Islet precursor cell (in vitro differentiated cells): ENCODE measurements around the gene NOSIP.
A peak's percentile ranks its signal among the peaks of the same experiment; 100 is the strongest.

Experiments used
- DNase-seq: peaks from one replicate; pipeline ENCODE4 v3.0.0-alpha.2; 2018

NOSIP gene

DNA sequence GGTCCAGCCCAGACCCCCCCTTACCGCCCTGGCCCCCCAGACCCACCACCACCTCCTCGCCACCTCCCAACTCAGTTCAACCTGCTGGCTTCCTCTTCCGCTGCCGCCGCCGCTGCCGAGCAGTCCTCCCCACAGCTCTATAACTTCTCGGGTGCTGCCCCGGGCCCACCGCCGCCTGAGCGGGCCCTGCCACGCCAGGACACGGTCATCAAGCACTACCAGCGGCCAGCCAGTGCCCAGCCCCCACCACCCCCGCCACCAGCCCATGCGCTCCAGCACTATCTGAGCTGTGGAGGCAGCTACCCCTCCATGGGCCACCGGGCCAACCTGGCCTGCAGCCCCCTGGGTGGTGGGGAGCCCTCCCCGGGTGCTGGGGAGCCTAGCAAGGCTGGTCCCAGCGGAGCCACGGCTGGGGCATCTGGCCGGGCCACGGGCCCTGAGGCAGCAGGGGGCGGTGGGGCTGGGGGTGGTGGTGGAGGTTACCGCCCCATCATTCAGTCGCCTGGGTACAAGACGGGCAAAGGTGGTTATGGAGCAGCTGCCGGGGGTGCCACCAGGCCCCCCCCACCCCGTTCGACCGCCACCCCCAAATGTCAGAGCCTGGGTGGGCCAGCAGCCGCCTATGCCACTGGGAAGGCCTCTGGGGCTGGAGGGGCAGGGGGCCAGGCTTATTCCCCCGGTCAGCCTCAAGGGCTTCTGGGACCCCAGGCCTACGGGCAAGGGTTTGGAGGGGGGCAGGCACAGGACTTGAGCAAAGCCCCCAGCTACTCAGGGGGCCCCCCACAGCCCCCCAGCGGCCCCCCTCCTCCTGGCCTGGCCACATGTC, 14.8 kb upstream of the NOSIP start:
- no peak for DNase-seq

DNA sequence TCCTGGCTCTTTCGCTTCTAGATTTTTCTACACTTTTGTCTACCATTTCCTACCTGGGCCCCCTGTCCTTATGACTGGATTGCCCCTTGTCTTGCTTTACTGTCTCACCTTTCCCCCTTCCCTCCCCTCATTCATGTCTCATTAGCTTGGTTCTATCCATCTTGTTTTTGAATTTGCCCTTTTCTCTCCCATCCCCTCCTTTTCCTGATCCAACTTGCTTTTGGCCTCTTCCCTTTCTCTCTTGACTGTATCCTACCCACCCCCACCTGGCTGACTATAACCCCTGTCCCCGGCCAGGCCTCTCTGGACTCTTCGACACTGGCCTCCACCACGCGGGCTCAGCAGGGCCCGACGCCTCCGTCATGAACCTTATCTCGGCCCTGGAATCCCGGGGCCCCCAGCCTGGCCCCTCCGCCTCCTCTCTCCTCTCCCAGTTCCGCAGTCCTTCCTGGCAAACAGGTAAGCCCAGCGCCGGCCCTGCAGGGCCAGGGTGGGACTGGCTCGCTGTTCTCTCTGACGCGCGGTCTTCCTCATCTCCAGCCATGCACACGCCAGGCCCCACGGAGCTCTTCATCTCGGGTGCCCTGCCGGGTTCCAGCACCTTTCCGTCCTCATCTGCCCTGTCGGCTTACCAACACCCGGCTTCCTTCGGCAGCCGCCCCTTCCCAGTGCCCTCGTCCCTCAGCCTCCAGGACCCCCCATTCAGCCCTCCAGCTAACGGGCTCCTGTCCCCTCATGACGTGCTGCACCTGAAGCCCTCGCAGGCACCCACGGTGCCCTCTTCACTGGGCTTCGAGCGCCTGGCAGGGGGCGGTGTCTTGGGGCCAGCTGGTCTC, 14.0 kb upstream of the NOSIP start:
- no peak for DNase-seq

DNA sequence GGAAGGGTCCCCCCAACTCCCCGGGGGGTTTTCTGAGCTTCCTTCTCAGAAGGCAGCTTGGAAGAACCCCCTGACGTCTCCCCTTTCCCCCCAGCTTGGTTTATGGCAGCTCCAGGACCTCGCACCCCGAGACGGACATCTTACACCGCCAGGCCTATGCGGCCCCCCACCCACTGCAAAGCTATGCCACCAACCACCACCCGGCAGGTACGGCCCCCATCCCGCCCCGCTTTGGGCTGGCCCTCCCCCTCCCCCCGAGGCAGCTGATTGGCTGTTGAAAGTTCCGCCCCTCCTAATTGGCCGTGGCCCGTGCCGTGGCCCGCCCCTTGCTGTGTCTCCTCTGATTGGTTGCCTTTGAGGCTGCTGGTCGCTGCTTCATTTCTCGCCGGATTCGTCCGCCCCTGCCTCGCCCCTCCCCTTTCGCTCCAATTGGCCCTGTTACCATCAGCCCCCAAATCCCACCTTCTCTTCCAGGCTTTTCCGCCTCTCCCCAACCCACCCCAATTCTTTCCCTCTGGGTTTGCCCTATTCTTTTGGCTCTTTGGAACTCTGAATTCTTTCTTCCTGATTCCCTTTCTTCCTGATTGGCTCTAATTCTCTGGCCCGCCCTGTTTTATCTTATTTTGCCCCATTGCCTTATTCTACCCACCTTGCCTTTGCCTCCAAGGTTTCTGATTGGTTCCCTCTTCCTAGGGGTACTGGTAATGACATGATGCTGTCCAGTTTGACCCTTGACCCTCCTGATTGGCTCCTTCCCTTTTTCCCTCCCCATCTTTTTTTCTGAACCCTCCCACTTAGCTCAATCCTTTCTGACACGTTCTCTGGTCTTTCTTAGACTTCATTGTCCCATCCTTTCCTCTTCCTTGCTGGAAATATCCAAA, 13.1 kb upstream of the NOSIP start:
- DNase-seq, result peak; percentile 97

DNA sequence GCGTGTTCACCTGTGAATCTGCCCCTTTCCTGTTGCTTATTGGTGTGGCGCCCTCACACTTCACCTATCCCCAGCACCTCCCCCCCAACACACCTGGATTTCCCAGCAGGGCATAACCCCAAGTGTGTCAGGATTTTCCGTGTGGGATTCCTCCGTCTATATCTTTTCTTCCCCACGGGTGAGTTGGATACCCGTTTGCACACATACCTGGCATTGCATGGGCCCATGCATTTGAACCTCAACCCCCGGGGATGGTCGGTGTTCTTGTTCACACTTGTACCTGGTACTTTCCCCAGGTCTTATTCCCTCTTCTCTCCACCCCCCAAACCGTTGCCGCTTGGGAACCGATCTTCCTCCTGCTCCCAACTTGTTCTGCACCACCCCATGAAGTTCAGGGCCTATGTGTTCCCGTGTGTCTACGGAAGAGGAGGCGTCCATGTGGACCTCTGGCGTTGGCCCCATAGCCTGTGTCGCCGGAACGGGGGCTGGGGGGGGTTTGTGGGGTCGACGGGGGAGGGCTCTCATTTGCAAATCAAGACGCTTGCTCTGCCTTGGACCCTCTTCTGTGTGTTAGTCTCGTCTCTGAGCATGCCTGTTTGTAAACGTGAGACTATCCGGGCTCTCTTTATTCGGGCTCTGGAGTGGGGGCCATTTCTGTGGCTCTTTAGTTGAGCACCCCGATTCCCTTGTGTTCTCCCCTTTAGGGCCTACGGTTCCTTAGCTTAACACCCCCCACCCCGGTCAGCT, 12.3 kb upstream of the NOSIP start:
- peak; percentile 69 for DNase-seq

DNA sequence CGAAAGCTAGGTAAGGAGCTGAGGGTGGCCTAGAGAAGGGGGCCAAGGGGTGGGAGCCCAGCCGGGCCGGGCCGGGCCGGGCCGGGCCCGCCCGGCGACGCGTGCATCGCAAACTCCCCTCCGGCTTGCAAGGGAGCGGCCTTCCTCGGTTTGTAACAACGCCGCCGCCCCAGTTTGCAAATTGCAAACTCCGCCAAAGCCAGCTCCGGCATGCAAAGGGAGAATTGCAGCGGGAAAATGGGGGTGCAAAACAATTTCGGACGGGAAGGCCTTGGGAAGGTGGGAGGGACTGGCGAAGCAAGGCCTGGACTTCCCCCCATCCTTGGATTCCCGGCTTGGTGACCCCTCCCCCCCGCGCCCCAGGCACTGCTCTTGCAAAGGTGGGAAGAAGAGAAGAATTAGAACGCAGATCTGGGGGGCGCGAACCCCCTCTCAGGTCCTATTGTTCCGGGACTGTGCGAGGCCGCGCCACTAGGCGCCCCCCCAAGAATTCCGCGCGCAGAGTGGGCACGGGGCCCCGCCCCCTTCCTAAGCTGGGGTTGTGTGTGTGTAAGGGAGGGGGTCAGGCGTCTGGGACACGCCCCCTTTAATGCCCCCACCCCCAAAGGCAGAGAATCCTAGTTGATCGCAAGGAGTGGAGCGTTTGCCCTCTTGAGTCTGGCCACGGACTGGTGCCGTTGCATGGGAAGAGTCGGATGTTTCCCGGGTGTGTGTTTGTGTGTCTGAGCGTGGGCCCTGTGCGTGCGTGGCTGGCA, 11.6 kb upstream of the NOSIP start:
- peak; percentile 73 for DNase-seq

DNA sequence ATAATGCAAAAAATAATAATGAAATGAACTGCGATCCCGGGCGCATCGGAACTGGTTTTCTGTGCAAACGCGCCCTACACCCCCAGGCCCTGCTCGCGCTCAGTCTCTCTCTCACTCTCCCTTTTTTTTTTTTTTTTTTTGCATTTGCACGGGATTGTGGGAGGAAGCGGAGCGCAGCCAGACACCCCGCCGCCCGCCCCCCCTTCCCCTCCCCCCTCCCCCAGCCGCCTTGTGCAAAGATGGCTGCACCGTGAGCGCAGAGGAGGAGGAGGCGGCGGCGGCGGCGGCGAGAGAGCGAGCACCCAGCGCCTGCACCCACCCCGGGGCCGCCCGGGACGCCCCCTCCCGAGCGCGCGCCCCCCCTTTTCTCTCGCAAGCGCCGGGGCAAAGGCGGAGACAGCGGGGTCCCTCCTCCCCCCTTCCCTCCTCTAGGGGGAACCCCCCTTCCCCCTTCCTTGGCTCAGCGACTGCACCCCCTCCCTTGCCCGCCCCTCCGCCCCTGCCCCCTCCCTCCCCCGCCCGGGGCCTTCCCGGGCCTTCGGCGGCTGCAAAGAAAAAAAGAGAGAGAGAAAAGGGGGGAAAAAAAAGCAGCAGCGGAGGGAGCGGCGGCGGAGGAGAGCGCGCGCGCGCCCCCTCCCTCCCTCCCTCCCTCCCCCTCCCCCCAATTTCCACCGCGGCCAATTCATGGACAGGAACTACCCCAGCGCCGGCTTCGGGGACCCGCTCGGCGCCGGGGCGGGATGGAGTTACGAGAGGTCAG, 10.8 kb upstream of the NOSIP start, which contains the start of gene PRR12:
Gene PRR12 (plus strand): TSS at position 212 of the 760 bp plus-strand sequence. CDS start 473 bp downstream, at position 685.
- peak; percentile 88 for DNase-seq

DNA sequence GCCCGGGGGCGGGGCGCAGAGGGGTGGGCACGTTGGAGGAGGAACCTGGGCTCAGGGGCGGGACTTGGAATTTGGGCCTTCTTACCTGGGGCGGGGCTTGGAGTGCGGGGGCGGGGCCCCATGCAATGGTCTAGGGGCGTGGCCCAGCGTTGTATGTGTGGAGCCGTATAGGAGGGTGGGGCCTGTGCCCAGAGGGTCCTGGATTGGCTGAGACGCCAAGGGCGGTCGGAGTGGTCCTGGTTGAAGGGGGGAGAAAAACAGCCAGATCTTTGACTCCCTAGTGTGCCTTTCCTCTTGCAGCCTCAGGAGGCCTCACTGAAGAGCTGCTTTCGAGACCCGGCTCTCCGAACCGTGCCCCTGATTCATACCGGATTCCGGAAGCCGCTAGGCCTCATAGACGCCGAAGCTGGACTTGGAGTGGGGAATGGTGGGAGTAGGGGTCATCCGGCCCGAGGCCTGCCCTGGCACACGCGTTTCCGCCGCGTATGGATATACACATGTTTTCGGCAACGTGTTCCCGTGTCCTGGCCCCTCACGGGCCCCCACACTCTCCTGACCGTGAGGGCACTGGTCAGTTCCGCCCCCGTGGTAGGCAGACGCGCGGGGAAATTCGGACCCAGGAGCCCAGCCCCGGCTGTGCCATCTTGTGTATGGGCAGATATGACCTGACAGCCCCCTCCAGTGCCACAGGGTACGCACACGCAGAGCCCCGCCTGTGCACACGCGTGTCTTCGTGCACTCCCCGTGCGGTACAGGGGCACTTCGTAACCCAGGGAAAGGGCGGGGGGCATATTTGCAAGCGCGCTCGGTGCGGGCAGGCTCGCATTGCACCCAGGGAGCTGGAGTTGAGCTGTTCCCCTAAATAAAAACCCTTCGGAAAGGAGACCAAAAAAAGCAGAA, 10.0 kb upstream of the NOSIP start:
- peak; percentile 99 for DNase-seq

DNA sequence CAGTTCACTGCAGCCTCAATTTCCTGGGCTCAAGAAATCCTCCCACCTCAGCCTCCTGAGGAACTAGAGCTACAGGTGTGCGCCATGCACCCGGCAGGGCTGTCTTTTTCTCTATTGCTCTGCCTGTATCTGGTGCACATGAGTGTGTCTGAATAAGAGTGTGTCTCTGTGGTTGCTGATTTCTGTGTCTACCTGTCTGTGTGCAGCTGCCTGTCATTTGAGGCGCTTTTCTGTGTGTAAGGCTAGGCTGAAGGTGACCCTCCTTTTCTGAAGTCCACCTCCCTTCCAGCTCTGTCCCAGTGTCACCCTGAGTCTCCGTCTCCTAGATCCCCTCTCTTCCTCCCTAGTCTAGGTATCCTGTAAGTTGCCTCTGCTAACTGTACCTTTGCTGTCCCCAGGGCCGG, 9.1 kb upstream of the NOSIP start:
- DNase-seq, result no peak

DNA sequence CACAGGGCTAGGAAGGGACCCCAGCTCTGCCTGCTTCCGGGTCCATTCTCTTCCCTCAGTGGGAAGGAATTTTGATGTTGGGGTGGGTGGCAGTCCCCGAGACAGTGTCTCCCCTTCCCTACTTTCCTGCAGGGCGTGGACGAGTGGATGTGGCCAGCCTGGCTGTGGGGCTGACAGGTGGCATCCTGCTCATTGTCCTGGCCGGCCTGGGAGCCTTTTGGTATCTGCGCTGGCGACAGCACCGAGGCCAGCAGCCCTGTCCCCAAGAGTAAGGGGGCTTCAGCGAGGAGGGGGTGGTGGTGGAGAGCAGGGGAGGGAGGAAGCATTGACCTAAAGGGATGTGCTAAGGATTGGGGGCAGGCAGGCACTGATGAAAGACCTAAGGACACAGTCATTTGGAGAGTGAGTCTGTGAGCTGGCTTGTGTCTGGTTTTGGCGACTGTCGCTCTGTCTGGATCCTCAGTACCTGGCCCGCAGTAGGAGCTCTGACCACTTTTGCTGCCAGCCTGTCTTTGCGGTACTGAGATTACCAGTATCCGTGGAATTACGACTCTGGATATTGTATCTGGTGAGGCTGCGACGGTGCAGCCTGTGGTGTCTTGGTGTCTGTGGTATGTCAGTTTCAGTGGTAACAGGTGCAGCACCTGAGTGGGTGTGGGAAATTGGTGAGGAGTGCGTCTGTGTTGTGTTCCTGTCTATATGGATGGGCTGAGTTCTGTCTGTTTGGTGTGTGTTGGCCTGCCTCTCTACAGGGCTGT, 8.2 kb upstream of the NOSIP start:
- no peak for DNase-seq

DNA sequence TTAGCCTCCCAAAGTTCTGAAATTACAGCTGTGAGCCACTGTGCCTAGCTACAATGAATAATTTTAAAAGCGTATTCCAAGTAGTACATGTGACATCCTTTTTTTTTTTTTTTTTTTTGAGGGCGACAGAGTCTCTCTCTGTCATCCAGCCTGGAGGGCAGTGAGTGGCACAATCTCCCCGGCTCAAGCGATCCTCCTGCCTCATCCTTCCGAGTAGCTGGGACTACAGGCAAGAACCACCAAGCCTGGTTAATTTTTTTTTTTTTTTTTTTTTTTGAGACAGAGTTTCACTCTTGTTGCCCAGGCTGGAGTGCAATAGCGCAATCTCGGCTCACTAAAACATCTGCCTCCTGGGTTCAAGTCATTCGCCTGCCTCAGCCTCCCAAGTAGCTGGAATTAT, 6.9 kb upstream of the NOSIP start:
- no peak for DNase-seq

DNA sequence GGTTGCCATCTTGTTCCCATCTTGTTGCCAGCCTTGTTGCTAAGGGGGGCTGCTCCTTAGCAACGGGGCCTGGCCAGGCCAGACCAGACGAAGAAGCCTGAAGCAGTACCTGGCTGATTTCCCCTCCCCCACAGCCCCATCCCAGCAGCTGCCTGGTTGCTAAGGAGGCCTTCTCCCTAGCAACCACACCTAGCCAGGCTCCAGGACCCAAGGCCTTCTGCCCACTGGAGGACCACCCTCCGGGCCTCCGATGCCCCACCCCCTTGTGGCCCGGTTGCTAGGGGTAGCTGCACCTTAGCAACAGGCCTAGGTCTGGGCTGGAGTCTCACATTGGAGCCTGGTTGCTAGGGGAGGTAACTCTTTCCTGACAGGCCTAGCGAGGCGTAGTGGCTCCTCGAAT, 4.7 kb upstream of the NOSIP start:
- peak; percentile 76 for DNase-seq

DNA sequence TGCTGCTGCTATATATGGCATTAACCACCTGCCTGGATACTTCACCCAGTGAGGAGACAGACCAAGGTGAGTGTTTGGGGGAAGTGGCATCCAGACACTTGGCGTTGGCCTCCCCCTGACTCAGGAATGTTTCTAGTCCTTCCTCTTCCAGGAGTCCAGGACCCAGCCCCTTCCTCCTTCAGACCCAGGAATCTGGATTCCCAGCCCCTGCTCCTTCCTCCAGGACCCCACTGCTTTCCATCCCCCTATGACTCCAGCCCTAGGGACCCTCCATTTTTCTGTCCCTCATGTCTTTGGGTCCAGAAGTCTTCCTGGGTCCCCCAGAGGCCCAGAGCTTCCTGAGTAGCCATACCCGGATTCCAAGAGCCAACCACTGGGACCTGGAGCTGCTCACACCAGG, 2.9 kb upstream of the NOSIP start:
- no peak for DNase-seq

DNA sequence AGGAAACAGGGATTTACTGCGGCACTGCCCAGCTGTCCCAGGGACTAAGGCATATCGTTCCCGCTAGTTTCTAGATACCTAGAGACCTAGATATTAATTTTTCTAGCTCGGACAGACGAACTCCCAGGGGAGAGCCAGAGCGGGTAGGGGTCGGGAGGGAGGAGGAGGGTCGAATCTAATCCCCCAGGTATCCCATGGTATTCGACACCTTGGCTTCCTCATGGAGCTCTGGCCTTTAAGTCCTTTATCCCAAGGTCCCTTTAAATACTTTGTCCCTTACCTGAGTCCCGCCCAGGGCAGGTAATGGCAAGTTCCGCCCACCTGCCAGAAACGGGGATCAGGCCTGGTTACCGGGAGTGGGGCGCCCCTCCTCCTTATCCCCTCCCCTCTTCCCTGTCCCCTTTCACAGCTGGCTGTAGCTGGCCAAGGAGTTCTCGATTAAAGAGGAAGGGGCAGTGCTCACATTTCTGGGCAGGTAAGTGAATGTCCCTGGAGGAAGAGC, 702 bp upstream of the NOSIP start, which contains the start of gene PRRG2:
Gene PRRG2 (plus strand): TSS at position 310 of the 502 bp plus-strand sequence. CDS start 1,904 bp downstream, outside the sequence.
- DNase-seq, result no peak

DNA sequence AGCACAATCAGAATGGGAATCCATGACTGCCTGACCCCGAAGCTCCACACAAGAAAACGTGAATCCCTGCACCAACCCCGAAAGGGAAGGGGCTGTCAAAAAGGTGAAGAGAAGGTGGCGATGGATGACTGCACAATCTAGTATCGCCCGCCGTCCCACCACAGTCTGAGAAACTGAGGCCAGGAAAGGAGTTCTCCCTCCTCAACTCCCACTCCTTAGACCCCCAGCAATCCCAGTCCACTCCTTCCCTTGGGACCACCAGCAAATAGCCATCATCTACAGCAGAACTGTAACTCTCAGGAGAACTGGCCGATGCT, 451 bp downstream of the NOSIP start:
- DNase-seq, result no peak

DNA sequence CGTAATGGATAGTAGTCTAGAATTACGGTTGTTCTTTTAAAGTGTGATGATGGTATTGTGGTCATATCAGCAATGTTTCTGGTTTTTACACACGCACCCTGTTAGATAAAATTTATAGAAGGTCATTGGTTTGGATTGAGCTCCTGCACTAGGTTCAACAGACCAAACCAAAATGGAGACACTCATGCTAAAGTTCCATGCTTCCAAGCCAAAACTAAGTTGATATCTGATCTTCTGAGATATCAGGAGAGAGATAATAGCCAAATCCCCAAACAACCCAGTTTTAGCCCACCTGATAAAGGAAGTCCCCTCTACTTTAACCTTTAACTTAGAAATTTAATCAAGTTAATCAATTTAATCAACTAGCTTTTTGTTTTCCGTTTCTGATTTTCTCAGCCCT, 1.2 kb downstream of the NOSIP start:
- no peak for DNase-seq

DNA sequence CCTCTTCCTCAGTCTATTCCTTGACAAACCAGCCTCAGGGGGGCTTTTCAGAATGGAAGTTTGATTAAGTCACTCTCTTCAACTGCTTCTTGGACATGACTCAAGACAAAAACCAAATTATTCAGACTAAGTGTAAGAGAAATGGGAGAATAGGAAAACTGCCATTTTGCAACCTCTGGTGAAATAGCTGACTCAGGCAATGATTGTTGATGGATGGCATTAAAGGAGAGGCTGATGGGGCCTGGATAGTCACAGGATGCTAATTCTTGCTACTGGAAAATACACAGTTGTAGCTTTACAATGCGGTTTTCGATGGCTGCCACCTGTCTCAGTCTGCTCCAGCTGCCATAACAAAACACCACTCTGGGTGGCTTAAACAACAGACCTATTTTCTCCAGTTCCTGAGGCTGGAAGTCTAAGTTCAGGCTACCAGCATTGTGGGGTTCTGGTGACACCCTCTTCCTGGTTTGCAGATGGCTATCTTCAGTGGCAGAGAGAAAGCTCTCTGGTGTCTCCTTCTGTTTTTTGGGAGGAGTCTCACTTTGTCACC, 6.1 kb downstream of the NOSIP start:
- no peak for DNase-seq

DNA sequence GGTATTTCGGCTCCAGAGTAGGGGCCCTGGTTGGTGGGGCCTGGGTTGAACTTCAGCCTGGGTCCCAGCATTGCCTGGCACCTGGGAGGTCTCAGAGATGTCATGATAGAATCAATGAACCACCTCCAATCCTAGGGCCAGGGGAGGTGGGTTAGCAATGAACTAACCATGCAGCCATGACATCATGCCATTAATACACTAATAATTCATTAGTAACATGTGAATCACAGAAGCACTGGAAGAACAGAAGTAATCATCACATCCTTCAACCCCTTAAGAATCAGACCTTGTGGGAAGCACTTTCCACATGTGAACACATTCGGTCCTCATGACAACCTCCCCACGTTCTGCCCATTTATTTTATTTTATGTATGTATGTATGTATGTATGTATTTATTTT, 6.9 kb downstream of the NOSIP start:
- DNase-seq, result no peak

DNA sequence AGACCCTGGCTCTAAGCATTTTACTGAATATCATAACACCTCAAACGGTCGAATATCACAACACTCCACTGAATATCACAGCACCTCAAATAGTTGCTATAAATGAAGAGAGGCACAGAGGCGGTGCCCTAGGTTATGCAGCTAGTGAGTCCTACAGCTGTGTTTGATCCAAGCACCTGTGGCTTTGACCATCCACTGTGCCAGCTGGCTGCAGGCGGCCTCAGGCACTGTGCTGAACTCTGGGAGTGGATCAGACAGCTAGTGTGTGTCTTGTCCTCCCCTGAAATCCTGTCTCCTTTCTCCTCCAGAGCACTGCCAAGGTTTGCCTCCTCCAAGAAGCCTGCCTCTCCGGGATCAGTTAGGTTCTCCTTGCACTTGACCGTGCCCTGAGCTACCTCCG, 7.3 kb downstream of the NOSIP start:
- DNase-seq, result no peak
